ENCODE measurements around the gene PCDH9. TPM values are rescaled to one million over a fixed set of nuclear protein-coding genes. Genes with fewer than 3 reads are reported as not detected.
A peak's percentile ranks its signal among the peaks of the same experiment; 100 is the strongest.

Gene PCDH9
- total RNA-seq, 1 donor from 2014 or later, result 14.7 TPM

DNA sequence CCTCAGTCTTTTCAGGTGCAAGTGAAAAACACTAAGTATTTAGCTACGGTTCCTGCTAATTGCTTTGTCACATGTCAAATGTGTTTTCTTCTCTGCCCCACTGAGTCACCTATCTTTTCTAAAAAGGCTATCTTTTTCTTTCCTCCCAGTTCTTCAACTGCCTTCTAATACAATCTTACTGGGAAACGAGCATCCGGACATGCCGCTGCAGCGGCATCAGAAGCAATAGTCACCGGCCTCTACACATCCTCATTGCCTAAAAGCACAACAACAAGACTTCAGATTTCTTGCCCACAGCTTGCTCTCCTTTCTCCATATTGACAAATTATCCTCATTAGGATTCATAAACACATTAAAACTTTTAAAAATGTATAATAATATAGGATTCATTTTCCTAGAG is 1.2 kb downstream of the PCDH9 start:
- TF ChIP-seq, protein P1, sequence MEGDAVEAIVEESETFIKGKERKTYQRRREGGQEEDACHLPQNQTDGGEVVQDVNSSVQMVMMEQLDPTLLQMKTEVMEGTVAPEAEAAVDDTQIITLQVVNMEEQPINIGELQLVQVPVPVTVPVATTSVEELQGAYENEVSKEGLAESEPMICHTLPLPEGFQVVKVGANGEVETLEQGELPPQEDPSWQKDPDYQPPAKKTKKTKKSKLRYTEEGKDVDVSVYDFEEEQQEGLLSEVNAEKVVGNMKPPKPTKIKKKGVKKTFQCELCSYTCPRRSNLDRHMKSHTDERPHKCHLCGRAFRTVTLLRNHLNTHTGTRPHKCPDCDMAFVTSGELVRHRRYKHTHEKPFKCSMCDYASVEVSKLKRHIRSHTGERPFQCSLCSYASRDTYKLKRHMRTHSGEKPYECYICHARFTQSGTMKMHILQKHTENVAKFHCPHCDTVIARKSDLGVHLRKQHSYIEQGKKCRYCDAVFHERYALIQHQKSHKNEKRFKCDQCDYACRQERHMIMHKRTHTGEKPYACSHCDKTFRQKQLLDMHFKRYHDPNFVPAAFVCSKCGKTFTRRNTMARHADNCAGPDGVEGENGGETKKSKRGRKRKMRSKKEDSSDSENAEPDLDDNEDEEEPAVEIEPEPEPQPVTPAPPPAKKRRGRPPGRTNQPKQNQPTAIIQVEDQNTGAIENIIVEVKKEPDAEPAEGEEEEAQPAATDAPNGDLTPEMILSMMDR (IDR thresholded peaks at IDR 0.05; ENCODE audit: borderline replicate concordance), result no peak
- H3K36me3 ChIP-seq, result no peaks in the 10 kb centered on the region
- peak overlapping the region; percentile 87 for H3K4me3 ChIP-seq
- no peaks in the 10 kb centered on the region for H3K9me3 ChIP-seq (replicated peaks)
- peaks cover 81% of the 10 kb centered on the region for H3K4me1 ChIP-seq
- DNase-seq, result no peak
- H3K27me3 ChIP-seq (ENCODE audit: low read depth), result no peaks in the 10 kb centered on the region
- intact Hi-C loops (cut with micrococcal nuclease), result loop anchor here (5.0 kb wide), 1 partner anchor 152 kb away; no protein-coding TSS in a partner anchor
- H3K27ac ChIP-seq (replicated peaks), result no peak overlapping the region

DNA sequence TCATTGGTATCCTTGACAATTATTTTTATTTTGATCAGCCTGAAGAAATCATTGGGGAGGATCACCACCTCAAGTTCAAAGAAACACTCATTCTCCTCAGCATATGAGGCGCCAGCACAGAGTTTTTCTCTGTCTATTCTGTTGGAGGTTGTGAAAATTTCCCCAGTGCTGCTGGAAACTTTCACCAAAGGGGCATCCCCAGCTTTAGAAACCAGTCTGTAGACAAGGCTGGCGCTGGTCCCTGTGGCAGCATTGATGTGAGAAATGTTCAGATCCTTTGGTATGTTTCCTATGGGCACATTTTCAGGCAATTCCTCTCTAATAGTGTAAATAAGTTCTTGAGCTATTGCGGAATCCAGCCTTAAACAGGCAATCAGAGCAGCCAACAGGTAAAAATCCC is 2.1 kb downstream of the PCDH9 start:
- DNase-seq, result no peak
- H3K4me1 ChIP-seq, result peaks cover 80% of the 10 kb centered on the region
- H3K4me3 ChIP-seq, result peak overlapping the region; percentile 87
- no peaks in the 10 kb centered on the region for H3K9me3 ChIP-seq (replicated peaks)
- no peaks in the 10 kb centered on the region for H3K36me3 ChIP-seq
- TF ChIP-seq, protein P1 (IDR thresholded peaks at IDR 0.05; ENCODE audit: borderline replicate concordance), result no peak
- no peaks in the 10 kb centered on the region for H3K27me3 ChIP-seq (ENCODE audit: low read depth)
- no peak overlapping the region for H3K27ac ChIP-seq (replicated peaks)
- intact Hi-C loops (cut with micrococcal nuclease), result loop anchor here (5.0 kb wide), 1 partner anchor 151 kb away; no protein-coding TSS in a partner anchor

DNA sequence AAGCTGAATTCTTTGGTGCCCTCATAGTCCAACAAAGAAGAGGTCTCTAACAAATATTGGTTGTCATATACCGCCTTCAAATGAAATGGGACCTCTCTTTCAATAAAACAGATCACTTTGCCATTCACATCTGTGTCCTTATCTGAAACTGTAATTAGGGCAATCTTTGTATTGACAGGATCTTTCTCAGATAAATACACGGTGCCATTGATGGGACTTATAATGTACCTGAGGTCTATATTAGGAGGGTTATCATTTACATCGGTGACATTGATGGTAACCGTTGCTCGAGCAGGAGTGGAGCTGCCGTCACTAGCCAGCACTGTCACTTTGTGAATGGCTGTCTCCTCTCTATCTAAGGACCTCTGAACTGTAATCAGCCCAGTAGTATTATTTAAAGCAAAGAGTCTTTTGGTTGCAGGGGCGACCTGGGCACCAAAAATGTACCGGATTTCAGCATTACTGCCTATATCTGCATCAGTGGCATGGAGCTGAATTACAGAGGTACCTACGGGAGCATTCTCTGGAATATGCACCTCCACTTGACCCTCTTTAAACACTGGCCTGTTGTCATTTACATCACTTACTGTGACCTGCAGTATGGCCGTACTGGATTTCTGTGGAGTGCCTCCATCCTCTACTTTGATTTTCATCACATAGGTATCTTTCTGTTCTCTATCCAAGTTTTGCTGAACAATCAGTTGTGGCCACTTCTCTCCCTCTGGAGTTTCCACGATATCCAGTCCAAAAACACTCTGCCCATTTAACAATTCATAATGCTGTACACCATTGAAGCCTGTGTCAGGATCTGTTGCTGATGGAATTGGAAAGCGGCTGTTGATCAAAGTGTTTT is 2.8 kb downstream of the PCDH9 start:
- H3K4me1 ChIP-seq, result peaks cover 80% of the 10 kb centered on the region
- H3K9me3 ChIP-seq (replicated peaks), result no peaks in the 10 kb centered on the region
- no peak for DNase-seq
- TF ChIP-seq, protein P1 (IDR thresholded peaks at IDR 0.05; ENCODE audit: borderline replicate concordance), result no peak
- intact Hi-C loops (cut with micrococcal nuclease), result loop anchor here (5.0 kb wide), 1 partner anchor 150 kb away; no protein-coding TSS in a partner anchor
- H3K27me3 ChIP-seq (ENCODE audit: low read depth), result no peaks in the 10 kb centered on the region
- no peak overlapping the region for H3K27ac ChIP-seq (replicated peaks)
- no peaks in the 10 kb centered on the region for H3K36me3 ChIP-seq
- peak overlapping the region; percentile 87 for H3K4me3 ChIP-seq

DNA sequence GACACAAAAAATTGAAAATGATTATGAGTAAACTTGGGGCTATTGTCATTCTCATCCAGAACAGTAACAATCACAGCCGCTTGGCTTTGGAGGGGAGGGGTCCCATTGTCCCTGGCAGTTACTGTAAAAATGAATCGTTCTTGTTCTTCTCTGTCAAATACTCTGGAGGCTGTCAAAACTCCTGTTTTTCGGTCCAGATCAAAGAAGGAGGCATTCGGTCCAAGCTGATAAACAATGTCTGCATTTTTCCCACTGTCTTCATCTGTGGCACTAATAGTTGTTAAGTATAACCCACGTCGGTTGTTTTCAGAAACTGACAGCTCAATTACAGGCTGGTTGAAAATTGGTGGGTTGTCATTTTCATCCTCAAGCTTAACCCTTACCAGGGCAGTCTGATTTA is 3.4 kb downstream of the PCDH9 start:
- TF ChIP-seq, protein P1 (IDR thresholded peaks at IDR 0.05; ENCODE audit: borderline replicate concordance), result no peak
- intact Hi-C loops (cut with micrococcal nuclease), result loop anchor here (5.0 kb wide), 1 partner anchor 149 kb away; no protein-coding TSS in a partner anchor
- peak overlapping the region; percentile 87 for H3K4me3 ChIP-seq
- H3K27me3 ChIP-seq (ENCODE audit: low read depth), result no peaks in the 10 kb centered on the region
- H3K27ac ChIP-seq (replicated peaks), result no peak overlapping the region
- peaks cover 78% of the 10 kb centered on the region for H3K4me1 ChIP-seq
- no peaks in the 10 kb centered on the region for H3K36me3 ChIP-seq
- DNase-seq, result no peak
- no peaks in the 10 kb centered on the region for H3K9me3 ChIP-seq (replicated peaks)

DNA sequence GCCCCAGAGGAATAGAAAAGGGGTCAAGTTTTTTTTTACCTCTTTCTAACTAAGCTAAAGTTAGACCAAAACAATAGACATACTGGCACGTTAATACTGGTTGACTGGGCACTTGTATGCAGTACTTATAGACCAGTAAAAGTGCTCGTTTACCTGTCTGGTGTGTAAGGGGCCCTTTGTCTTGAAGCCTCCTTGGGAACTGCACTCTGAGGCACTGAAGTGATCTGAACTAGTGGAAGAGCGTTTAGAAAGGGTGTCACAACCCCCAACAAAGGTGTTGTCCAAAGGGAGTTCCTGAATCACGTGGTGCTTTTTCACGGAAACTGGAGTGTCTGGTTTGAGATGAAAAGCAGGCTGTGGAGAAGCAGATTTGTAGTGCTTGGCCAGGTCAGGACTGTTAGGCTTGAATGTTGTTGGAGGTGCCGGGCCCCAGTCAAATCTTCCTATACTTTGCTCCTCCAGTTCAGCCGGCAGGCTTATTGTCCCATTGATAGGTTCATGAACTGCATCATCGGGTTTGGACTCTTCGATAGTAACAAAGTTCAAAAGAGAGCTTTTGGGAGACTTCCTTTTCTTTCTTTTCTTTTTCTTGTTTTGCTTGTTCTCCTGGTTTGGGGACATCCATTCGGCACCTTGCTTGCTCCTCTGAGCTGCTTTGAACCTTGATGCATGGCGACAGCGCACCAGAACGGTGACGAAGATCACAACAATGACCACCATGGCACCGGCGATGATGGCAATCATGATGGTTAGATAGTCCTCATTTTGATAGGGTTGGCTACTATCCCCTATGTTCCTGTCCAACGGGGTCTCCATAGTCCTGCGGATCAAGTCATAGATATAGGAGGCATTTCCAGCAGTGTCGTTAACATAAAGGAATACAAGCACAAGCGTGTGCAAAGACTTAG is 4.6 kb downstream of the PCDH9 start:
- peaks cover 72% of the 10 kb centered on the region for H3K4me1 ChIP-seq
- H3K27me3 ChIP-seq (ENCODE audit: low read depth), result no peaks in the 10 kb centered on the region
- intact Hi-C loops (cut with micrococcal nuclease), result loop anchor here (5.0 kb wide), 1 partner anchor 148 kb away; no protein-coding TSS in a partner anchor
- H3K4me3 ChIP-seq, result peak overlapping the region; percentile 87
- no peaks in the 10 kb centered on the region for H3K36me3 ChIP-seq
- TF ChIP-seq, protein P1 (IDR thresholded peaks at IDR 0.05; ENCODE audit: borderline replicate concordance), result no peak
- DNase-seq, result no peak
- no peak overlapping the region for H3K27ac ChIP-seq (replicated peaks)
- no peaks in the 10 kb centered on the region for H3K9me3 ChIP-seq (replicated peaks)
